DOHH2 (cell line): ENCODE data around the gene IQSEC1.

Experiments
- CTCF ChIP-seq: fragments of 200-600 bp; sonication (generic); IDR thresholded peaks from one replicate; pipeline ENCODE4 v1.5.1; 2014; ENCODE audit warnings: antibody characterized with exemption, mild to moderate bottlenecking, low read depth, low read length; ENCODE audit not compliant: poor library complexity, severe bottlenecking
- EZH2phosphoT487 ChIP-seq: fragments of 200-600 bp; sonication (generic); IDR thresholded peaks from 2 replicates; pipeline ENCODE4 v1.6.1; 2017; ENCODE audit warnings: borderline replicate concordance, mild to moderate bottlenecking, antibody characterized with exemption, low read length, moderate library complexity, mixed read lengths

GRCh38 chr3:13092621-13093617 is 19.7 kb upstream of the IQSEC1 start:
- TF ChIP-seq CTCF: no peak
- no peak for TF ChIP-seq EZH2phosphoT487
